A549 (cell line): ENCODE measurements around the gene TRPC6. TPM values are rescaled to one million over a fixed set of nuclear protein-coding genes. Genes with fewer than 3 reads are reported as not detected.

Source experiments
- ATAC-seq, 2 experiments: fragments of 200-7000 bp in 1 of 2; fragments of >200 bp in 1 of 2; cut with Nextera tagmentation in 1 of 2; cut with Tn5 transposase in 1 of 2; 3 replicates each; pipeline versions ENCODE4 v1.8.0 to v1.9.1; 2018 to 2020; ENCODE audit warnings: mild to moderate bottlenecking in 1 of 2, moderate library complexity in 1 of 2
- CTCF ChIA-PET: fragments of 300-600 bp; sonication (Branson Sonifier 250); formaldehyde crosslinking; extraction: SDS; loops from one replicate; lab custom pipeline; 2021; ENCODE audit warnings: antibody characterized with exemption, inconsistent platforms; lab: Yijun Ruan, JAX
- POLR2A ChIA-PET: fragments of 350-600 bp; formaldehyde crosslinking; extraction: SDS; loops from one replicate; lab custom pipeline; 2021; ENCODE audit warnings: antibody characterized with exemption, inconsistent platforms; lab: Yijun Ruan, JAX
- DNase-seq, 2 experiments: peaks; one replicate each; pipeline versions ENCODE4 v3.0.0 to v3.0.0-alpha.2; 2011 to 2016; ENCODE audit warnings: low read depth in 1 of 2, low spot score in 1 of 2
- FAIRE-seq: peaks from 2 replicates; lab custom pipeline; 2011; peaks lifted over from hg19 to GRCh38; lab: Jason Lieb, UNC
- H3K27ac ChIP-seq, 2 experiments: fragments of >200 bp; sonication (Bioruptor Twin); formaldehyde crosslinking; 3 replicates each; pipeline ENCODE4 v1.5.1; 2016 to 2017
- H3K4me1 ChIP-seq: fragments of >200 bp; sonication (Bioruptor Twin); formaldehyde crosslinking; 3 replicates; pipeline ENCODE4 v1.6.1; 2016
- H3K4me2 ChIP-seq: fragments of >200 bp; sonication (Bioruptor Twin); formaldehyde crosslinking; 3 replicates; pipeline ENCODE4 v1.6.1; 2016
- H3K4me3 ChIP-seq: fragments of >200 bp; sonication (Bioruptor Twin); formaldehyde crosslinking; 3 replicates; pipeline ENCODE4 v1.5.1; 2016
- H3K9me3 ChIP-seq: fragments of >200 bp; sonication (Bioruptor Twin); formaldehyde crosslinking; 3 replicates; pipeline ENCODE4 v1.6.1; 2016
- BCL3 ChIP-seq: fragments of >200 bp; sonication (Bioruptor Twin); formaldehyde crosslinking; IDR thresholded peaks from 3 replicates; pipeline ENCODE4 v1.6.1; 2016
- CBX8 ChIP-seq: fragments of 200-600 bp; sonication (generic); IDR thresholded peaks from 2 replicates; pipeline ENCODE4 v1.6.1; 2016
- CEBPB ChIP-seq, 2 experiments: fragments of >200 bp in 1 of 2; sonication (Bioruptor Twin) in 1 of 2; formaldehyde crosslinking in 1 of 2; IDR thresholded peaks; 2 replicates each; pipeline ENCODE4 v1.6.1; 2012 to 2016
- CTCF ChIP-seq: fragments of >200 bp; sonication (Bioruptor Twin); formaldehyde crosslinking; IDR thresholded peaks from 3 replicates; pipeline ENCODE4 v1.5.1; 2016
- EHF ChIP-seq: fragments of 250-450 bp; sonication (Bioruptor Pico); IDR thresholded peaks from 2 replicates; pipeline ENCODE4 v1.5.0; 2020; ENCODE audit warnings: mild to moderate bottlenecking
- EP300 ChIP-seq, 2 experiments: fragments of >200 bp; sonication (Bioruptor Twin); formaldehyde crosslinking; IDR thresholded peaks; 2 replicates in 1 of 2; 3 replicates in 1 of 2; pipeline ENCODE4 v1.6.1; 2016 to 2017
- FOSL2 ChIP-seq, 2 experiments: fragments of 450-650 bp in 1 of 2; fragments of >200 bp in 1 of 2; sonication (Bioruptor Twin) in 1 of 2; formaldehyde crosslinking; IDR thresholded peaks; 2 replicates each; pipeline versions ENCODE4 v1.5.0 to v1.6.1; 2016 to 2020; ENCODE audit warnings: mild to moderate bottlenecking in 1 of 2, moderate library complexity in 1 of 2
- HDAC2 ChIP-seq: fragments of 200-600 bp; sonication (generic); IDR thresholded peaks from 2 replicates; pipeline ENCODE4 v1.6.1; 2016
- HMGXB4 ChIP-seq: fragments of 250-450 bp; sonication (Bioruptor Pico); IDR thresholded peaks from 2 replicates; pipeline ENCODE4 v1.5.0; 2021; ENCODE audit warnings: mild to moderate bottlenecking, moderate library complexity, borderline replicate concordance
- KDM1A ChIP-seq: fragments of 200-600 bp; sonication (generic); IDR thresholded peaks from 2 replicates; pipeline ENCODE4 v1.6.1; 2016; ENCODE audit warnings: low read depth, mild to moderate bottlenecking
- MAX ChIP-seq: IDR thresholded peaks from 2 replicates; pipeline ENCODE4 v1.6.1; 2012
- MYC ChIP-seq: IDR thresholded peaks from 2 replicates; pipeline ENCODE4 v1.6.1; 2012; ENCODE audit warnings: mild to moderate bottlenecking, inconsistent platforms, low read length, improper control_type of control experiment, borderline replicate concordance
- NPAS2 ChIP-seq: fragments of 250-450 bp; sonication (Bioruptor Pico); IDR thresholded peaks from 2 replicates; pipeline ENCODE4 v1.8.0; 2022; ENCODE audit warnings: mild to moderate bottlenecking, moderate library complexity, borderline replicate concordance
- NR3C1 ChIP-seq: fragments of >200 bp; sonication (Bioruptor Twin); formaldehyde crosslinking; IDR thresholded peaks from 3 replicates; pipeline ENCODE4 v1.6.1; 2017
- POLR2A ChIP-seq: IDR thresholded peaks from 2 replicates; pipeline ENCODE4 v1.6.1; 2012; ENCODE audit warnings: mild to moderate bottlenecking, low read length
- RCOR1 ChIP-seq: fragments of 150-350 bp; IDR thresholded peaks from 2 replicates; pipeline ENCODE4 v1.6.1; 2014; ENCODE audit warnings: antibody characterized with exemption, low read length, low read depth
- REST ChIP-seq: fragments of 200-600 bp; sonication (generic); IDR thresholded peaks from 2 replicates; pipeline ENCODE4 v1.6.1; 2016; ENCODE audit warnings: antibody characterized with exemption, mild to moderate bottlenecking, moderate library complexity
- SMC3 ChIP-seq: fragments of >200 bp; sonication (Bioruptor Twin); formaldehyde crosslinking; IDR thresholded peaks from 3 replicates; pipeline ENCODE4 v1.6.1; 2018; ENCODE audit warnings: inconsistent platforms
- SREBF2 ChIP-seq: fragments of 450-650 bp; IDR thresholded peaks from 2 replicates; pipeline ENCODE4 v1.6.1; 2014; ENCODE audit warnings: mild to moderate bottlenecking, moderate library complexity
- TP53 ChIP-seq: fragments of 250-450 bp; sonication (Bioruptor Pico); IDR thresholded peaks from 2 replicates; pipeline ENCODE4 v1.5.0; 2021; ENCODE audit warnings: mild to moderate bottlenecking, moderate library complexity
- USF2 ChIP-seq: fragments of 450-650 bp; IDR thresholded peaks from 2 replicates; pipeline ENCODE4 v1.6.1; 2014; ENCODE audit warnings: antibody characterized with exemption
- ZC3H11A ChIP-seq: fragments of 450-650 bp; IDR thresholded peaks from 2 replicates; pipeline ENCODE4 v1.6.1; 2014; ENCODE audit warnings: antibody characterized with exemption, mild to moderate bottlenecking
- ZFP36 ChIP-seq: fragments of 450-650 bp; IDR thresholded peaks from 2 replicates; pipeline ENCODE4 v1.6.1; 2014; ENCODE audit warnings: borderline replicate concordance; ENCODE audit not compliant: partially characterized antibody
- WGBS: methylation state at CpG from one replicate; pipeline ENCODE4 v1.1.6; 2017; ENCODE audit errors: missing lambda C conversion rate; 5-methylcytosine and 5-hydroxymethylcytosine counted together
- polyA plus RNA-seq, 4 experiments: library from polyadenylated mRNA; depleted of rRNA in 3 of 4; stranded (reverse); fragments of >200 nt; fragmentation: RNase III in 1 of 4; extraction: RNeasy Plus Mini Kit Qiagen cat#74134 plus additional on column Dnase treatment in 1 of 4; gene quantifications; 2 replicates in 3 of 4; 3 replicates in 1 of 4; pipeline ENCODE4 v1.2.3, GENCODE V29; 2011 to 2017

TRPC6 gene
- polyA plus RNA-seq, 2 of the 4 experiments (the other 2 are of a cell fraction) = 0.70 to 1.0 TPM

- H3K27ac ChIP-seq = no peak overlapping the region
- no peak for TF ChIP-seq SMC3
- H3K4me2 ChIP-seq = no peak overlapping the region
- ATAC-seq = no peak
- H3K4me1 ChIP-seq = no peaks in the 10 kb centered on the region
- no peak overlapping the region for H3K4me3 ChIP-seq
- DNase-seq = no peak
- ChIA-PET CTCF (no interaction called here), POLR2A (no interaction called here)
- no peaks in the 10 kb centered on the region for H3K9me3 ChIP-seq
- FAIRE-seq = no peak
- WGBS = 58% methylated on average over 2 of the region's 2 CpGs
Measured at GRCh38 chr11:101552888-101553287, 30.9 kb downstream of the TRPC6 start.

GRCh38 chr11:101528541-101528940, 55.3 kb downstream of the TRPC6 start:
- ATAC-seq (no peak), DNase-seq (no peak), FAIRE-seq (no peak)
- CTCF ChIA-PET = interaction anchor here (0.5 kb wide), 1 partner anchor 851 kb away, joined by 3 read pairs; no protein-coding TSS in a partner anchor
- H3K4me3 ChIP-seq = no peak overlapping the region
- no peaks in the 10 kb centered on the region for H3K9me3 ChIP-seq
- H3K27ac ChIP-seq = no peak overlapping the region
- POLR2A ChIA-PET = no interaction called here
- H3K4me1 ChIP-seq = no peaks in the 10 kb centered on the region
- H3K4me2 ChIP-seq = no peak overlapping the region
- 77% methylated on average over 2 of the region's 2 CpGs for whole genome bisulfite sequencing
- no peak for TF ChIP-seq SMC3
- TF ChIP-seq EP300 (IDR thresholded peaks at IDR 0.05) = no peak
- no peak for TF ChIP-seq HMGXB4 (CRISPR knock-in tag)
- TF ChIP-seq RCOR1 = no peak
- TF ChIP-seq BCL3 = no peak
- no peak for TF ChIP-seq CBX8
- TF ChIP-seq USF2 = no peak
- TF ChIP-seq HDAC2 = no peak
- no peak for TF ChIP-seq NR3C1
- no peak for TF ChIP-seq MAX
- no peak for TF ChIP-seq POLR2A
- no peak for TF ChIP-seq SREBF2
- TF ChIP-seq FOSL2 (IDR thresholded peaks at IDR 0.05) = no peak
- no peak for TF ChIP-seq FOSL2 (CRISPR knock-in tag; IDR thresholded peaks at IDR 0.05)
- no peak for TF ChIP-seq MYC
- TF ChIP-seq CTCF = no peak
- TF ChIP-seq, all 56 proteins: peak for 0

GRCh38 chr11:101523634-101524260, 60.1 kb downstream of the TRPC6 start:
- Histone ChIP-seq H3K9me3 (no peaks in the 10 kb centered on the region), H3K4me2 (no peak overlapping the region), H3K4me1 (no peaks in the 10 kb centered on the region), H3K27ac (no peak overlapping the region), H3K4me3 (no peak overlapping the region)
- no peak for DNase-seq
- POLR2A ChIA-PET = no interaction called here
- ATAC-seq = no peak
- CTCF ChIA-PET = no interaction called here
- 48% methylated on average over 1 of the region's 1 CpG for WGBS
- no peak for FAIRE-seq
- no peak for TF ChIP-seq KDM1A
- no peak for TF ChIP-seq SMC3
- no peak for TF ChIP-seq EHF (CRISPR knock-in tag)
- TF ChIP-seq ZC3H11A = no peak
- TF ChIP-seq ZFP36 = no peak
- no peak for TF ChIP-seq CBX8
- no peak for TF ChIP-seq CEBPB (IDR thresholded peaks at IDR 0.05)
- TF ChIP-seq BCL3 = no peak
- no peak for TF ChIP-seq NR3C1
- TF ChIP-seq TP53 (CRISPR knock-in tag) = no peak
- no peak for TF ChIP-seq REST
- TF ChIP-seq NPAS2 (CRISPR knock-in tag) = no peak
